T-cell (primary cell): ENCODE measurements around the gene RNF121. TPM values are rescaled to one million over a fixed set of nuclear protein-coding genes. Genes with fewer than 3 reads are reported as not detected.

Experiments used
- ATAC-seq, 4 experiments: fragments of 200-7000 bp in 3 of 4; fragments of 150-1000 bp in 1 of 4; cut with Tn5 transposase; replicated peaks in 1 of 4; 1 replicate in 3 of 4; 2 replicates in 1 of 4; pipeline ENCODE4 v1.10.0; 2021; ENCODE audit warnings: moderate library complexity in 3 of 4, mild to moderate bottlenecking in 2 of 4, moderate number of reproducible peaks in 1 of 4
- CTCF ChIA-PET, 2 donors: fragments of 300-600 bp; sonication (Branson Sonifier 250); formaldehyde crosslinking; loops; one replicate each; lab custom pipeline; 2022; ENCODE audit warnings: antibody characterized with exemption in 2 of 2; lab: Charles Lee
- POLR2A ChIA-PET, 2 donors: fragments of 300-600 bp; sonication (Branson Sonifier 250); formaldehyde crosslinking; loops; one replicate each; lab custom pipeline; 2022; ENCODE audit warnings: antibody characterized with exemption in 2 of 2; lab: Charles Lee
- DNase-seq, 35 experiments: peaks; one replicate each; pipeline versions ENCODE4 v3.0.0 to v3.0.0-alpha.2; 2013 to 2023
- H3K27ac ChIP-seq: one replicate; pipeline ENCODE4 v1.5.1; 2013; ENCODE audit warnings: low read length
- H3K27me3 ChIP-seq, 2 experiments: replicated peaks in 1 of 2; 1 replicate in 1 of 2; 2 replicates in 1 of 2; pipeline versions ENCODE4 v1.6.1 to v1.7.0; 2013; ENCODE audit warnings: low read length in 1 of 2, mixed read lengths in 1 of 2; ENCODE audit not compliant: control insufficient read depth in 2 of 2, insufficient read depth in 2 of 2; ENCODE audit errors: extremely low read depth in 1 of 2
- H3K36me3 ChIP-seq, 2 donors: 1 replicate in 1 of 2; 2 replicates in 1 of 2; pipeline versions ENCODE4 v1.6.1 to v1.7.0; 2013; ENCODE audit warnings: low read length in 1 of 2; ENCODE audit not compliant: control insufficient read depth in 2 of 2, insufficient read depth in 1 of 2; ENCODE audit errors: extremely low read depth in 1 of 2
- H3K4me1 ChIP-seq, 2 experiments: 1 replicate in 1 of 2; 2 replicates in 1 of 2; pipeline versions ENCODE4 v1.6.1 to v1.7.0; 2013; ENCODE audit warnings: low read length in 2 of 2, mixed read lengths in 1 of 2; ENCODE audit not compliant: insufficient read depth in 2 of 2, control insufficient read depth in 1 of 2; ENCODE audit errors: extremely low read depth in 1 of 2
- H3K4me3 ChIP-seq, 2 donors: 1 replicate in 1 of 2; 2 replicates in 1 of 2; pipeline versions ENCODE4 v1.5.1 to v1.7.0; 2013; ENCODE audit warnings: mild to moderate bottlenecking in 2 of 2, low read length in 1 of 2, moderate library complexity in 1 of 2; ENCODE audit not compliant: control insufficient read depth in 1 of 2; ENCODE audit errors: extremely low read depth in 1 of 2
- H3K9me3 ChIP-seq: 2 replicates; pipeline ENCODE4 v1.7.0; 2013
- H3K27ac Mint-ChIP-seq, 2 donors: one replicate each; pipeline ENCODE4 v1.8.0; 2020 to 2021; ENCODE audit warnings: mild to moderate bottlenecking in 2 of 2, mixed read lengths in 2 of 2
- H3K27me3 Mint-ChIP-seq, 2 donors: one replicate each; pipeline ENCODE4 v1.8.0; 2021 to 2022; ENCODE audit warnings: mixed read lengths in 2 of 2
- H3K36me3 Mint-ChIP-seq: one replicate; pipeline ENCODE4 v1.8.0; 2021; ENCODE audit warnings: mixed read lengths
- H3K4me1 Mint-ChIP-seq, 3 donors: one replicate each; pipeline ENCODE4 v1.8.0; 2020 to 2022; ENCODE audit warnings: mixed read lengths in 3 of 3, mild to moderate bottlenecking in 1 of 3
- H3K4me3 Mint-ChIP-seq, 3 donors: one replicate each; pipeline ENCODE4 v1.8.0; 2020 to 2022; ENCODE audit warnings: mild to moderate bottlenecking in 3 of 3, mixed read lengths in 3 of 3, moderate library complexity in 3 of 3
- H3K9me3 Mint-ChIP-seq, 3 donors: one replicate each; pipeline ENCODE4 v1.8.0; 2020 to 2022; ENCODE audit warnings: mixed read lengths in 3 of 3
- WGBS: methylation state at CpG from one replicate; pipeline ENCODE4 v1.1.5; 2013; ENCODE audit warnings: missing lambda C conversion rate; ENCODE audit not compliant: insufficient coverage; 5-methylcytosine and 5-hydroxymethylcytosine counted together
- total RNA-seq, 35 experiments: library from RNA in 6 of 35; stranded (reverse) in 6 of 35; fragments of 120-200 nt in 1 of 35; gene quantifications; one replicate each; pipeline versions ENCODE4 v1.2.1 to v1.2.4 and lab custom pipeline; 2013 to 2026

RNF121 gene
- total RNA-seq, 5 donors from 2014 or later (not counting 1 experiment from before 2014, with no cell fraction given) = 23.9 to 29.1 (median 24.8) TPM

- H3K36me3 ChIP-seq = peaks cover 40 to 92% of the 10 kb centered on the region in 2 donors
- Mint-ChIP-seq H3K4me3 (no peak overlapping the region), H3K27me3 (no peaks in the 10 kb centered on the region), H3K36me3 (peaks cover 58% of the 10 kb centered on the region), H3K27ac (no peak overlapping the region), H3K4me1 (peaks cover 4 to 21% (median 9%) of the 10 kb centered on the region in 3 donors), H3K9me3 (no peaks in the 10 kb centered on the region)
- POLR2A ChIA-PET = no interaction called here
- CTCF ChIA-PET = interaction anchor here in 1 of 2 donors (0.6 kb wide), 1 partner anchor 89 kb away, joined by 4 read pairs; no protein-coding TSS in a partner anchor
- no peaks in the 10 kb centered on the region for H3K27me3 ChIP-seq
- no peak for DNase-seq
- WGBS = 98% methylated on average over 13 of the region's 16 CpGs
- no peak for ATAC-seq
- peaks cover 0 to 12% of the 10 kb centered on the region in 2 experiments for H3K4me1 ChIP-seq
- H3K27ac ChIP-seq = no peak overlapping the region
- no peaks in the 10 kb centered on the region for H3K9me3 ChIP-seq
- H3K4me3 ChIP-seq = no peak overlapping the region
Measured at GRCh38 chr11:72004515-72005346, 75.9 kb downstream of the RNF121 start.

GRCh38 chr11:72005347-72006260 lies 76.8 kb downstream of the RNF121 start:
- H3K27ac ChIP-seq = no peak overlapping the region
- WGBS = 94% methylated on average over 12 of the region's 20 CpGs
- CTCF ChIA-PET = no interaction called here
- Mint-ChIP-seq H3K9me3 (no peaks in the 10 kb centered on the region), H3K27me3 (no peaks in the 10 kb centered on the region), H3K4me1 (peaks cover 0 to 13% (median under 1%) of the 10 kb centered on the region in 3 donors), H3K4me3 (no peak overlapping the region), H3K27ac (peak overlapping the region in 1 of 2 donors; percentile 31), H3K36me3 (peaks cover 67% of the 10 kb centered on the region)
- H3K9me3 ChIP-seq = no peaks in the 10 kb centered on the region
- peaks cover 0 to 3% of the 10 kb centered on the region in 2 experiments for H3K4me1 ChIP-seq
- POLR2A ChIA-PET = interaction anchor here in 1 of 2 donors (0.6 kb wide), 1 partner anchor 20 kb away, joined by 3 read pairs; no protein-coding TSS in a partner anchor
- no peaks in the 10 kb centered on the region for H3K27me3 ChIP-seq
- ATAC-seq (no peak), DNase-seq (no peak)
- no peak overlapping the region for H3K4me3 ChIP-seq
- peaks cover 42 to 96% of the 10 kb centered on the region in 2 donors for H3K36me3 ChIP-seq

GRCh38 chr11:72006309-72007088 lies 77.7 kb downstream of the RNF121 start:
- Histone ChIP-seq H3K27me3 (no peaks in the 10 kb centered on the region), H3K27ac (no peak overlapping the region), H3K36me3 (peaks cover 46 to 98% of the 10 kb centered on the region in 2 donors), H3K4me1 (peaks cover 0 to 4% of the 10 kb centered on the region in 2 experiments), H3K4me3 (no peak overlapping the region), H3K9me3 (no peaks in the 10 kb centered on the region)
- 97% methylated on average over 7 of the region's 8 CpGs for WGBS
- no peak for DNase-seq
- H3K4me1 Mint-ChIP-seq = peaks cover 0 to 7% (median 0%) of the 10 kb centered on the region in 3 donors
- H3K27ac Mint-ChIP-seq = no peak overlapping the region
- POLR2A ChIA-PET = interaction anchor here in 1 of 2 donors (0.6 kb wide), 1 partner anchor 19 kb away, joined by 3 read pairs; no protein-coding TSS in a partner anchor
- H3K4me3 Mint-ChIP-seq = no peak overlapping the region
- CTCF ChIA-PET = no interaction called here
- peaks cover 71% of the 10 kb centered on the region for H3K36me3 Mint-ChIP-seq
- ATAC-seq = no peak
- H3K9me3 Mint-ChIP-seq = no peaks in the 10 kb centered on the region
- no peaks in the 10 kb centered on the region for H3K27me3 Mint-ChIP-seq

GRCh38 chr11:72007089-72007476 lies 78.2 kb downstream of the RNF121 start:
- H3K36me3 Mint-ChIP-seq = peaks cover 70% of the 10 kb centered on the region
- no peak overlapping the region for H3K4me3 Mint-ChIP-seq
- peaks cover 0 to 2% (median 0%) of the 10 kb centered on the region in 3 donors for H3K4me1 Mint-ChIP-seq
- H3K27me3 ChIP-seq = no peaks in the 10 kb centered on the region
- peaks cover 47 to 98% of the 10 kb centered on the region in 2 donors for H3K36me3 ChIP-seq
- no peaks in the 10 kb centered on the region for H3K27me3 Mint-ChIP-seq
- no peak for DNase-seq
- no peak overlapping the region for H3K27ac Mint-ChIP-seq
- peaks cover 0 to 4% of the 10 kb centered on the region in 2 experiments for H3K4me1 ChIP-seq
- no peak for ATAC-seq
- CTCF ChIA-PET = no interaction called here
- POLR2A ChIA-PET = no interaction called here
- H3K9me3 Mint-ChIP-seq = no peaks in the 10 kb centered on the region
- 94% methylated on average over 10 of the region's 15 CpGs for WGBS
- H3K27ac ChIP-seq = no peak overlapping the region
- H3K9me3 ChIP-seq = no peaks in the 10 kb centered on the region
- H3K4me3 ChIP-seq = no peak overlapping the region

GRCh38 chr11:72007587-72007986 lies 78.7 kb downstream of the RNF121 start:
- 90% methylated on average over 4 of the region's 5 CpGs for WGBS
- Mint-ChIP-seq H3K36me3 (peaks cover 65% of the 10 kb centered on the region), H3K9me3 (no peaks in the 10 kb centered on the region), H3K27me3 (no peaks in the 10 kb centered on the region), H3K4me3 (no peak overlapping the region), H3K27ac (peak overlapping the region; percentile 44 to 55), H3K4me1 (no peaks in the 10 kb centered on the region)
- CTCF ChIA-PET = interaction anchor here in 1 of 2 donors (0.7 kb wide), 1 partner anchor 137 kb away, joined by 4 read pairs; no protein-coding TSS in a partner anchor
- POLR2A ChIA-PET = no interaction called here
- no peak overlapping the region for H3K27ac ChIP-seq
- no peak overlapping the region for H3K4me3 ChIP-seq
- no peak for ATAC-seq
- DNase-seq = no peak
- H3K36me3 ChIP-seq = peaks cover 48 to 99% of the 10 kb centered on the region in 2 donors
- peaks cover 0 to 4% of the 10 kb centered on the region in 2 experiments for H3K4me1 ChIP-seq
- H3K9me3 ChIP-seq = no peaks in the 10 kb centered on the region
- H3K27me3 ChIP-seq = no peaks in the 10 kb centered on the region
